K562 (cell line): Measurements from ENCODE around the gene ST6GALNAC2. TPM values are rescaled to one million over a fixed set of nuclear protein-coding genes. Genes with fewer than 3 reads are reported as not detected.
A peak's percentile ranks its signal among the peaks of the same experiment; 100 is the strongest.

Experiments
- BACH1 ChIP-seq: fragments of 200-800 bp; sonication (Bioruptor generic); IDR thresholded peaks from 2 replicates; pipeline ENCODE4 v1.6.1; 2016; ENCODE audit warnings: missing genetic modification characterization, missing compliant biosample characterization
- COPS2 ChIP-seq: fragments of 450-650 bp; conservative IDR thresholded peaks from 2 replicates; pipeline ENCODE4 v1.6.1; 2016; ENCODE audit warnings: mild to moderate bottlenecking, moderate library complexity
- CXXC5 ChIP-seq: fragments of 250-450 bp; sonication (Bioruptor Pico); IDR thresholded peaks from 2 replicates; pipeline ENCODE4 v1.8.0; 2022; ENCODE audit warnings: inconsistent platforms, mild to moderate bottlenecking, moderate library complexity
- DNMT1 ChIP-seq: fragments of 450-650 bp; IDR thresholded peaks from 2 replicates; pipeline ENCODE4 v1.6.1; 2016; ENCODE audit warnings: antibody characterized with exemption, mild to moderate bottlenecking
- E2F5 ChIP-seq: sonication (generic); formaldehyde crosslinking; IDR thresholded peaks from 2 replicates; pipeline ENCODE4 v1.8.0; 2022; ENCODE audit warnings: mild to moderate bottlenecking, missing genetic modification reagents
- ETS1 ChIP-seq: conservative IDR thresholded peaks from 2 replicates; pipeline ENCODE4 v1.6.1; 2011; ENCODE audit warnings: low read depth, mild to moderate bottlenecking, low read length; ENCODE audit not compliant: control insufficient read depth
- FIP1L1 ChIP-seq: fragments of 200-400 bp; formaldehyde crosslinking; IDR thresholded peaks from 2 replicates; pipeline ENCODE4 v1.6.1; 2018; ENCODE audit warnings: mild to moderate bottlenecking, low read depth, low read length; ENCODE audit not compliant: poor library complexity, severe bottlenecking
- GATAD2A ChIP-seq: fragments of 450-650 bp; IDR thresholded peaks from 2 replicates; pipeline ENCODE4 v1.6.1; 2017
- GTF2B ChIP-seq: IDR thresholded peaks from 2 replicates; pipeline ENCODE4 v1.6.1; 2011; ENCODE audit not compliant: insufficient read length; ENCODE audit errors: extremely low read depth
- HCFC1 ChIP-seq: IDR thresholded peaks from 2 replicates; pipeline ENCODE4 v1.6.1; 2012; ENCODE audit warnings: low read depth, low read length, improper control_type of control experiment
- HDAC1 ChIP-seq, 2 experiments: fragments of 450-650 bp; IDR thresholded peaks; 2 replicates each; pipeline ENCODE4 v1.6.1; 2016 to 2017; ENCODE audit warnings: inconsistent platforms in 1 of 2, mild to moderate bottlenecking in 1 of 2, moderate library complexity in 1 of 2
- HDAC3 ChIP-seq: fragments of 450-650 bp; IDR thresholded peaks from 2 replicates; pipeline ENCODE4 v1.6.1; 2018; ENCODE audit warnings: borderline replicate concordance, mild to moderate bottlenecking, moderate library complexity; ENCODE audit not compliant: partially characterized antibody
- NONO ChIP-seq, 2 experiments: fragments of 200-400 bp in 1 of 2; fragments of 450-650 bp in 1 of 2; formaldehyde crosslinking in 1 of 2; IDR thresholded peaks; 2 replicates each; pipeline ENCODE4 v1.6.1; 2017; ENCODE audit warnings: low read depth in 2 of 2, mild to moderate bottlenecking in 2 of 2, moderate library complexity in 2 of 2, low read length in 1 of 2
- NR2C1 ChIP-seq, 2 experiments: fragments of 450-650 bp; IDR thresholded peaks; 2 replicates each; pipeline ENCODE4 v1.6.1; 2017; ENCODE audit warnings: mild to moderate bottlenecking in 2 of 2, antibody characterized with exemption in 1 of 2, inconsistent platforms in 1 of 2, missing compliant biosample characterization in 1 of 2, missing genetic modification characterization in 1 of 2
- PHF8 ChIP-seq: fragments of 200-600 bp; sonication (generic); IDR thresholded peaks from 2 replicates; pipeline ENCODE4 v1.6.1; 2012; ENCODE audit warnings: mixed run types, mild to moderate bottlenecking, inconsistent platforms, low read length, moderate library complexity, borderline replicate concordance
- PRPF4 ChIP-seq: fragments of 200-400 bp; formaldehyde crosslinking; IDR thresholded peaks from one replicate; pipeline ENCODE4 v1.6.1; 2017; ENCODE audit warnings: low read length, low read depth, mild to moderate bottlenecking; ENCODE audit not compliant: insufficient read depth, poor library complexity, severe bottlenecking
- TAF1 ChIP-seq: IDR thresholded peaks from 2 replicates; pipeline ENCODE4 v1.6.1; 2011; ENCODE audit warnings: mild to moderate bottlenecking, low read length, moderate library complexity; ENCODE audit not compliant: insufficient read depth, control insufficient read depth, severe bottlenecking; ENCODE audit errors: extremely low read depth
- ZBTB33 ChIP-seq: sonication (generic); formaldehyde crosslinking; IDR thresholded peaks from 2 replicates; pipeline ENCODE4 v1.8.1; 2023; ENCODE audit warnings: mild to moderate bottlenecking, missing genetic modification reagents
- ZNF431 ChIP-seq: sonication (generic); formaldehyde crosslinking; IDR thresholded peaks from 2 replicates; pipeline ENCODE4 v1.8.0; 2022; ENCODE audit warnings: mild to moderate bottlenecking, missing genetic modification reagents
- ZNF644 ChIP-seq: fragments of 200-800 bp; sonication (Bioruptor generic); IDR thresholded peaks from 2 replicates; pipeline ENCODE4 v1.6.1; 2016; ENCODE audit warnings: low read depth, missing genetic modification characterization, missing compliant biosample characterization
- ZNF696 ChIP-seq: fragments of 250-450 bp; sonication (Bioruptor Pico); conservative IDR thresholded peaks from 2 replicates; pipeline ENCODE4 v1.4.0; 2020; ENCODE audit warnings: mild to moderate bottlenecking, moderate library complexity
- ZSCAN32 ChIP-seq: fragments of 450-650 bp; formaldehyde crosslinking; IDR thresholded peaks from 2 replicates; pipeline ENCODE4 v1.4.0; 2020; ENCODE audit warnings: mild to moderate bottlenecking, moderate library complexity
- polyA plus RNA-seq, 8 experiments: library from polyadenylated mRNA; depleted of rRNA in 4 of 8; stranded (reverse) in 5 of 8; unstranded in 3 of 8; fragments of >200 nt; fragmentation: Nextera tagmentation in 2 of 8; fragmentation: Illumina TruSeq in 1 of 8; extraction: Ambion mirVana in 2 of 8; extraction: Trizol in 1 of 8; gene quantifications; 2 replicates each; pipeline versions ENCODE4 v1.2.1 to v1.2.3, GENCODE V29; 2011 to 2014; ENCODE audit warnings: inconsistent platforms in 1 of 8, missing spikeins in 1 of 8
- total RNA-seq, 7 experiments: library from RNA; depleted of rRNA in 6 of 7; stranded (reverse); fragments of >200 nt in 6 of 7; fragmentation: Illumina TruSeq in 2 of 7; extraction: Trizol in 2 of 7; gene quantifications; 2 replicates each; pipeline versions ENCODE4 v1.2.1 to v1.2.3, GENCODE V29; 2011 to 2021; ENCODE audit warnings: low replicate concordance in 1 of 7

ST6GALNAC2 gene
- total and polyA plus RNA-seq, 9 of the 15 experiments (the other 6 are each of a cell fraction or from before 2014, with no cell fraction given), result 0.18 TPM; not detected in 8

GRCh38 chr17:76557368-76558197 is 28.1 kb downstream of the ST6GALNAC2 start (continued):
- TF ChIP-seq E2F5 (CRISPR knock-in tag) (0 out of 2 replicates have a peak, but pooled peaks have one; percentile 41), TAF1 (peak; percentile 95), DNMT1 (peak; percentile 81; the same call in 1 of the 2 replicates), BACH1 (tag) (peak; percentile 66), ETS1 (peak; percentile 93), NR2C1 (IDR thresholded peaks at IDR 0.05) (peak; percentile 70), NR2C1 (tag; IDR thresholded peaks at IDR 0.05) (peak; percentile 85), HDAC1 (IDR thresholded peaks at IDR 0.05) (0 out of 4 replicates have a peak, but pooled peaks of 1 of the 2 experiments have one; percentile 19), COPS2 (no peak), PRPF4 (no peak), HDAC3 (peak; percentile 74), ZSCAN32 (CRISPR knock-in tag) (peak; percentile 21; the same call in 1 of the 2 replicates), FIP1L1 (no peak), CXXC5 (CRISPR knock-in tag) (peak; percentile 76), PHF8 (peak; percentile 91), NONO (IDR thresholded peaks at IDR 0.05; ENCODE audit: low read depth in 2 of 2, low read length in 1 of 2) (peak in 1 of 2 experiments; percentile 45; a peak in 1 of 4 replicates), ZNF431 (CRISPR knock-in tag) (peak; percentile 76), GATAD2A (peak; percentile 79; the same call in 1 of the 2 replicates), ZNF696 (no peak), ZBTB33 (CRISPR knock-in tag) (peak; percentile 52), ZNF644 (tag) (0 out of 2 replicates have a peak, but pooled peaks have one; percentile 66), HCFC1 (peak; percentile 99), GTF2B (peak; percentile 68)
